GM18502 (cell line): ENCODE data around the gene CD69.
A peak's percentile ranks its signal among the peaks of the same experiment; 100 is the strongest.
"Not testable (repeated sequence)": the region's sequence is repeated elsewhere in the genome, so short reads cannot be mapped to it uniquely, and the experiment has no call there.

Experiments
- ATAC-seq: cut with Tn5 transposase; IDR thresholded peaks from one replicate; pipeline ENCODE4 v1.9.1; 2021; ENCODE audit warnings: mild to moderate bottlenecking; ENCODE audit not compliant: unreplicated experiment, poor library complexity

CD69 gene

DNA sequence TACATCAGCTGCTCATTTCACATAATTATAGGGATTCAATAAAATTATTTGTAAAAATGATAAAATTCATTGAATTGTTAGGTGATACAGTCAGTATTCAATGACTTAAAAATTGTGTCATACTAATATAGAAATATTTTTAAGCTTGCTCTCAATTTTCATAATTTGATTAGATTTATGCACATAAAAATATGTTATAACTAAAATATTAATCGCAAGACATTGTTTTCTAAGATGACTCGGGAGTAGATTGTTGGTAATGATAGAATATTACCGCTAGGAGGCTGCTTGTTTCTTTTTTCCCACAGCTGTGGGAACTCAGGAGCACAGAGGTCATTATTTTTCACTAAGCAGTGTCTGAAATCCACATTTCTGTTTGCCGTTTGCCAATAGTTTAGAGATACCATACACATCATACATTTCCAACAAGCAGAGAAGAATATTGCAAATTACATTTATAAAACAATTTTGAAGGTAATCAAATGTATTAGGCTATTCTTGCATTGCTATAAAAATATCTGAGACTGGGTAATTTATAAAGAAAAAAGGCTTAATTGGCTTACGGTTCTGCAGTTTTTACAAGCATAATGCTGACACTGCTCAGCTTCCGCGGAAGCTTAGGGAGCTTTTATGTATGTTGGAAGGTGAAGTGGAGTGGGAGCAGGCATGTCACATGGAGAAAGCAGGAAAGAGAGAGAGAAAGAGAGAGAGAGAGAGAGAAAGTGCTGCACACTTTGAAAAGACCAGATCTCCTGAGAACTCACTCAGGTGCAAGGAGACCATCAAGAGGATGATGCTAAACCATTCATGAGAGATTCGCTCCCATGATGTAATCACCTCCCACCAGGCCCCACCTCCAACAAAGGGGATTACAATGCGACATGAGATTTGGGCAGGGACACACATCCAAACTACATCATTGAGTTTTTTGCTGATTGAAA lies 9.2 kb downstream of the CD69 start:
- no peak for ATAC-seq

DNA sequence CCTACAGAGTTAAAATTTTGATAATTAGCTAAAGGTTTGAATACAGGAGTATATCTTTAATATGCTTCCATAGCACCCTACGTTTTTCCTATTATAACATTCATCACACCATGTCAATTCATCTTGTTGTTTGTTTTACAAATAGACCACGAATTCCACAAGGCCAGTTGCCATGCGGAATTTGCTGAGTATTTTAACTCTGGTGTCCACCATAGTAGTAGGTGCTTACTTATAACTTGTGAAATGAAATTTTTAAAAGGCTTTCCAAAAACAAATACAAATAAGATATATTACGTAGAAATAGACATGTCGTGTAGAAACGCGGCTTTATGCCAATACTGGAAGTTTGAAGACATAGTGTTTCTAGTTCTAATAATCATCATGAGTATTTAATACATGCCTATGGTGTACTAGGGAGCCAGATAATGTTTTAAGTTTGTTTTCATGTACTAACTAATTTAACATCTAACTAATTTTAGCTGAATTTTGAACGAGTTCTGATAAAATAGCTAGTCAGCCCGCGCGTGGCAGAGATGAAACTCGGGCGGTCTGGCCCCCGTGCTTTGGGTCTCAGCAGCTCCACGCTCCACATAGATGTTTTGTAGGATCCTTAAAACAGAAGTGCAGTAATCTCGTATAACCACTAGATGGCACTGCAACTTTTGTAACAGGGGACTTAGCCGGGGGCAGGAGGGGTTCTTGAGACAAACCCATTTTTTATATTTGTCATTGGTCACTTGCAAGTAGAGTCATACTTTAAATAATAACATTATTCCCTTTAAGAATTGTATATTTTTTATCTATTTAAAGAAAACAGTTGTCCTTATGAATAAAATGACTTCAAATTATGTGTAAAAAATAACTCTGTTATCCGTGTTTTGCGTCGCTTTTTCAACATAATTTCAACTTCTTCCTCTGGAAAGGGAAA lies 10.2 kb downstream of the CD69 start:
- no peak for ATAC-seq

DNA sequence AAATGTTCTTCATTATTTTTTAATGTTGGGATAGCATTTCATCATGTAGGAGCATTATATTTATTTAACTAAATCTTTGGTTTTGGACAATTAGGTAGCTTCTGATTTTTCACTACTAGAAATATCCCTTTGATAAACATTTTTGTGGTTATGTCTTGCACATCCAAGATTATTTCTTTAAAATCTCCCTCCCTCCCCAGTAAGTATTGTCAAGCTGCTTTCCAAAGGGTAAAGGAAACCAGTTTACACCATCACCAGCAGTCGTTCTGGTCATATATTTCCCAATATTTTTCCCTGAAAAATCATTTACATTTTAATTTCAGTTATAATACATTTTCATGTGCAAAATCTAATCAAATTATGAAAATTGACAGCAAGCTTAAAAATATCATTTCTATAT lies 11.1 kb downstream of the CD69 start:
- ATAC-seq = no peak

DNA sequence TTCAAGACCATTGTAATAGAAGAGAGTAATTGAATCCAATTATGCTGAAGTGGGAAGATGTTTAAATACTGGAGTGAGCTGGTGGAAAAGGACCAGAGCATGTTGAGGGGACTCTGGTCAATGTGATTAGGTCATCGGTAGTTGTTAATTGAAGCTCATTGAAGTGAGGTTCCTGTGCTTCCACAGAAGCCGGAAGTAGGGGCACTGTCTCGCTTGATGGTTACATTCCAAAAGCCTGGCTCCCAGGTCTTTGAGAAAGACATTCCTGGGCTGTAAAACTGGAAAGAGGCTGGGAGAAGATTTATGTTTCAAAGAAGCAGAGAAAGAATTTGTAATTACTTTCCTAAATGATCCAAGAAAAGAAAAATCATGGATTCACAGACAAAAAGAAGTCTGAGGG lies 15.5 kb downstream of the CD69 start:
- ATAC-seq = no peak

DNA sequence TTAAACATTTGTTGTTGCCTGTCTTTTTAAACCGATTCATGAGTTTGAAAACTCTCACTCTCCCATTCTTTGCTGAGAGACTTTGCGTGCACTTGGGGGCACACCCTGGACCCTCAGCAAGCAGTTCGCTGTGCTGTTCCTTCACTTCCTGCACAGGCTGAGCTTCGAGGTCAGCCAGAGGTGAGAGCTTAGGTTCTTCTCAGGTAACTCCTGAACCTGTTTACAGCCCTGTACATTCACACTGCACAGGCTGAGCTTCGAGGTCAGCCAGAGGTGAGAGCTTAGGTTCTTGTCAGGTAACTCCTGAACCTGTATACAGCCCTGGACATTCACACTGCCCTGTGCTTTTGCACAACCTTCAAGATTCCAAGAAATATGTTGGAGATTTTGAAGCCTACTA lies 18.0 kb downstream of the CD69 start:
- no peak for ATAC-seq

DNA sequence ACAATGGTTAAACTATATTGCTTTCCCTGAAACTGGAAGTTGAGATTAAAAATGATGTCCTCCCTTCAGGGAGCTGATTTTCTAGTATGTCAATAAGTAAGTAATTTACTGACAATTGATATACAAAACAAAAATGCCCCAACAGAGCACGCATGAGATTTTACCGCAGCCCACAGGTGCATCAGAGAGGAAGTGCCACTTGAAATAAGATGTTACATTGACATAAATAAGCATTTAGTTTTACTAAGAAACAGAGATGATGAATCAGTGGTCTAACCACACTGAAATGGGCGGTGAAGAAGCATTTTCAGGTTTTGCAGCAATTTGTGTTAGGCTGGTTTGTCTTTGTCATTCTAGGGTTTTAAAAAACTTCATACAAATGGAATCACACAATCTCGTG lies 19.0 kb downstream of the CD69 start:
- ATAC-seq = peak; percentile 77

DNA sequence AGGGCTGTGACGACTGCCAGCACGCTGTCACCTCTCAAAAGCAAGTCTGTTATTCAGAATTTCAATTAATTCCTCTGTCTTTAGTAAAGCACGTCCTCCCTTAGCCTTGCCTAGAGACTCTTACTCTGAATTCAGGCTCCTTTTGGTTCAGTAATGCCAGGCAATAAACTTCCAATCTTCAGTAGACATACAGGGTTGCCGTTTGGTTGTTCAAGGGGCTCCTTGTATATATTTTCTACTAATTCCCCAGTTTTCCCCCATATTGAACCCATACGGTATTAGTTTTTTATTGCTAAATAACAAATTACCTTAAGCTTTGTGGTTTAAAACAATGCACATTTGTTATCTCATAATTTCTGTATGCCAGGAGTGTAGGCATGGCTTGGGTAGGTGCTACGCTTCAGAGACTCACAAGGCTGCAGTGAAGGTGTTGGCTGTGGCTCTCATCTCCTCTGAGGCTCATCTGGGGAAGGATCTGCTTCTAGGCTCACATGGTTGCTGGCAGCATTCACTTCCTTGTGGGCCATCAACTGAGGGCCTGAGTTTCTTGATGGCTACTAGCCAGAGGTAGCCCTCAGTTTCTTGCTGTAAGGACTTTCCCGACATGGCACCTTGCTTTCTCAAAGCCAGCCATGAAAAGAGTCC lies 20.5 kb downstream of the CD69 start:
- no peak for ATAC-seq

DNA sequence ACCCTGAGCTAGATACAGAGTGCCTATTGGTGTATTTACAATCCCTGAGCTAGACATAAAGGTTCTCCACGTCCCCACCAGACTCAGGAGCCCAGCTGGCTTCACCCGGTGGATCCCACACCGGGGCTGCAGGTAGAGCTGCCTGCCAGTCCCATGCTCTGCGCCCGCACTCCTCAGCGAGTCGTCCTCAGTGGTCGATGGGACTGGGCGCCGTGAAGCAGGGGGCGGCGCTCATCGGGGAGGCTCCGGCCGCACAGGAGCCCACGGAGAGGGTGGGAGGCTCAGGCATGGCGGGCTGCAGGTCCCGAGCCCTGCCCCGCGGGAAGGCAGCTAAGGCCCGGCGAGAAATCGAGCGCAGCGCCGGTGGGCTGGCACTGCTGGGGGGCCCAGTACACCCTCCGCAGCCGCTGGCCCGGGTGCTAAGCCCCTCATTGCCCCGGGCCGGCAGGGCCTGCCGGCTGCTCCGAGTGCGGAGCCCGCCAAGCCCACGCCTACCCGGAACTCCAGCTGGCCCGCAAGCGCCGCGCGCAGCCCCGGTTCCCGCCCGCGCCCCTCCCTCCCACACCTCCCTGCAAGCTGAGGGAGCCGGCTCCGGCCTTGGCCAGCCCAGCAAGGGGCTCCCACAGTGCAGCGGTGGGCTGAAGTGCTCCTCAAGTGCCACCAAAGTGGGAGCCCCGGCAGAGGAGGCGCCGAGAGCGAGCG lies 21.1 kb downstream of the CD69 start:
- ATAC-seq = not testable (repeated sequence)

DNA sequence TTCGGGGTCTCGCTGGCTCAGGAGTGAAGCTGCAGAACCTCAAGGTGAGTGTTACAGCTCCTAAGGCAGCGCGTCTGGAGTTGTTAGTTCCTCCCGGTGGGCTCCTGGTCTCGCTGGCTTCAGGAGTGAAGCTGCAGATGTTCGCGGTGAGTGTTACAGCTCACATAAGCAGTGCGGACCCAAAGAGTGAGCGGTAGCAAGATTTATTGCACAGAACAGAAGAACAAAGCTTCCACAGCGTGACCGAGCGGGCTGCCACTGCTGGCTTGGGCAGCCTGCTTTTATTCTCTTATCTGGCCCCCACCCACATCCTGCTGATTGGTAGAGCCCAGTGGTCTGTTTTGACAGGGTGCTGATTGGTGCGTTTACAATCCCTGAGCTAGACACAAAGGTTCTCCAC lies 21.8 kb downstream of the CD69 start:
- not testable (repeated sequence) for ATAC-seq

DNA sequence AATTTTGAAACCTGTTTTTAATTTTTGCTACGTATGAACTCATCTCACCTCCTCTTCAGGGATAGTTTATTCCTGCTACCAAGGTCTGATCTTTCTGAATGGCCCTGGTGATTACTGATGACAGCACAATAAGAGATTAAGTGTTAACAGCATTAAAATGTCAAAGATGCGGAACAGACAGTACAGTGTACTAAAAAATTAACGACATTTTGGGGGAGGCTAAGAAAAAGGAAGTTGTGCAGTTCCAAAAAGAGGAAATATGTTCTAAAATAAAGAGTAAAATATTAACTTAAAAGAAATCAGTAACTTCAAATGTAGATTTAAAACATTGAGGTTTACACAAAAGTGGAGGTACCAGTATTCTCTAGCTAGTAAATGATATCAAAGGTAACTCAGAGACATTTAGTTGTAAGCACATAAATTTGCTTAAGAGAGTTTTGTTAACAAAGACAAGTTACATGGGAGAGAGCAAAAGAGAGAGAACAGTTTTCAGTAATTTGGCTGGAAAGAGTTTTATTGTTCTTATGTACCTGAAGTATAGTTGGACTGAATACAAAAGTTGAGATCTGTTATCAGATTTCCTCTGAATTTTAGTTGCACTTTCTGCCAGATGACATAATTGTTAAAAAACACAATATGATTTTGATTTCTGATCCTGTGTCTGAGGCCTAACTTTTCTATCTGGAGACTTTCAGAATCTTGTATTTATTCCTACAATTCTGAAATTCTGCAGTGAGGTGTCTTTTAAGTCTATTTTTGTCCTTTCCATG lies 23.6 kb downstream of the CD69 start:
- no peak for ATAC-seq

DNA sequence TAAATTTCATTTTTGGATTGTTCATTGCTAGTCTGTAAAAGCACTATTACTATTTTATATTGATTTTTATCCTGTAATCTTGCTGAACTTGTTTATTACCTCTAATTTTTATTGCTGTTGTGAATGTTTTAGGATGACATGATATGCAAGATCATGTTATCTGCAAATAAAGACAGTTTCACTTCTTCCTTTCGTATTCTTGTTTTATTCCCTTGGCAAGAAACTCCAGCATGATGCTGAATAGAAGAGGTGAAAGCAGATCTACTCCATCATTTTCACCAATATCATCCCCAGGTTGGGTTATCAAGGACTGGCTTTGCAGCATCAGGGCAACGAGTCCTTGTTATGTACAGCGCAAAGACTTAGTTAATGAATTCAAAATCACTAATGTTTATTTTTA lies 25.1 kb downstream of the CD69 start:
- no peak for ATAC-seq

DNA sequence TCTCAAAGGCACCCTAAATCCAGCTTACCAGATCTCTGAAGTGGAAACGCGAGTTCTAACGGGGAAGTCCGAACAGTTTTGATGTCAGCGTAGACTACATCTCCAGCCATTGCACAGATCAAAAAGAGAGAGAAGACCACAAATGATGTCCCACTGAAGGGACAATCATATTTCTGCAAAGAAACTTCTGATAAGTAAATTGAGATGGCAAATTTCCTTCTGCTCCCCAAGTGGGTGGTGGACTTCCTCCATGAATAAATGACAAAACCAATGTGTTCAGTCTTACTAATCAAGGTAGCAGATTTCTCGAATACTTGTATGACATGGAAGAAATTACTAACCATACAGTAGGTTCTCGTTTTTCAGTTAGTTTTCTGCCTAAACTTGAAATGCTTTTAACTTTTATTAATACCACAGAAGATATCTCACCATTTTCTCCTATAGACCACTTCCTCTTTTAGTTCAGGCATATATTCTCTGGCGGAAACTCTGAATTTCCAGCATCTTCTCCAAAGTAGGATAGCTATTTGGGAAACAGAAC lies 27.7 kb downstream of the CD69 start, which contains the start of gene CLECL1:
Gene CLECL1, minus strand, starts transcription at position 177 of the 541 bp plus-strand sequence.
- peak; percentile 53 for ATAC-seq

DNA sequence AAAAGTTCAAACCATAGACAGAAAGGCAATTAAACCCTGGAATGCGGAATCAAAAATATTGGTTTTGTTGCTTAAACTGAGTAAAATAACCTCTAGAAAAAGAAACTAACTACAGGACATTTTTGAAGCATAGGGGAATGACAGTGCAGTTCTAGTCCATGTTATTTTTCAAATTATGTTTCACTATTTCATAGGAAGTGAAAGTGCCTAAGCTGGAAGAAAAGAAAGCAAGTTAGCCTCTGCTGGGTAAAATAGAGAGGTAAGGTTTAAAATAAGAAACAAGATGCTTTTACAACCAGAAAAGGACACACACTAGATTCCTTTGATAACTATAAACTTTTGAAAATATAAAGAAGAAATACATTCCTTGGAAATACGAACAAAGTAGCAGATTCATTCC lies 28.9 kb downstream of the CD69 start:
- ATAC-seq = peak; percentile 54

DNA sequence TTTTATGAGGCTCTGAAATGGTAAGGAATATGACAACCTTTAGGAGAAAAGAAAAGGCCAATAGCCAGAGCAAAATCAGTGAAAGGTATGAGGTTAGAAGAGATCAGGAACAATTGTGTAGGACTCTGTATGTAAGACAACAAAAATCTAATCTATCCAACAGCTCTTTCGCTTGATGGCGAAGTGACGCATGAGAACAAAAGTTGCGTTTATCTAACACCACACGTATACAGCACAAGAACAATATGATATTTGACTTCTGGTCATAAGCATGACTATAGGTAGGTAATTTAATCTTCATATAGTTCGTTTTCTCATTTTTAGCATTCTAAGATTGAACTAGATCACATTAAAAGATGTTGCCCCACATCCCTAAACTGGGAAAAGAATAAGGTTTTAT lies 29.3 kb downstream of the CD69 start:
- no peak for ATAC-seq

DNA sequence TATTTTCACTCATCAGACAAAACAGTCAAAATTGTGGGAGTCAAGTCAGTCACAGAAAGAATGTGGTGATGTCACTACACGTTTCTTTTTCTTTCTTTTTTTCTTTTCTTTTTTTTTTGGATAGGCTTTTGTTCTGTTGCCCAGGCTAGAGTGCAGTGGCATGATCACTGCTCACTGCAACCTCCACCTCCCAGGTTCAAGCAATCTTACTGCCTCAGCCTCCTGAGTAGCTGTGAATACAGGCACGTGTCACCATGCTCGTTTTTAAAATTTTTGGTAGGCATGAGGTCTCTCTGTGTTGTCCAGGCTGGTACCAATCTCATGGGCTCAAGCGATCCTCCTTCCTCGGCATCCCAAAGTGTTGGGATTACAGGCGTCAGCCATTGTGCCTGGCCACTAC lies 30.1 kb downstream of the CD69 start:
- ATAC-seq = no peak

DNA sequence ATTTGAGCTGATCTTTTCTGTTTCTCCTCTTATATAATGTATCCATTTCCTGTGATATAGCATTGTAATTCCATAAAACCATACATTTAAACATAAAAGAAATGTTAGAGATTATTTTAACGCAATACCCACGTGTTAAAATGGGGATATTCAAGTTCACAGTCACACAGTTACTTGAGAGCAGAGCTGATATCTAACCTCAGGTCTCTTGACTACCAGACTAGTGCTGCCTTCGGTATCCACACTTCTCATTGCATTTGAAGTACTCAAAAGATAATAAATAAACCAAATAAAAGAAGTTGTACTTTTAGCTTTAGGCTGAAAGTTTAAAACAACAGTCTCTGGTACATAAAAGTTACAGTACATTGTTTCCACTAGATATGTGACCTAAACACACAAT lies 30.7 kb downstream of the CD69 start:
- peak; percentile 39 for ATAC-seq

DNA sequence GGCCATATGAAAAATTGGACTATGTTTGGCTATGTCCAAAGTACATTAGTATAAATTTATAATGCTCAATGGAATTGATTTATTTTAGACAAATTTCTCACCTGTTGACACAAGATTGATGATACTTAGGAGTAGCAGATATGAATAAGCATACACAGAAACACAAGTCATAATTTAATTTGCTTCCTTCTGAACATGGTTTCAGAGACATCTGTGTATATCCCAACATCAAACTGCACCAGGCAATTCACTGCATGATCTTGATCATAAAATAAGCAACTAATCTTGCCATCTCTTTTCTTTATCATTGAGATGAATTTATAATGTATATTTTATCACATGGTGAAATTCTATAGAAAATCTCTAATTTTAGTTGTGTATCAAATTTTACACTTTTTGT lies 31.6 kb downstream of the CD69 start:
- ATAC-seq = no peak

DNA sequence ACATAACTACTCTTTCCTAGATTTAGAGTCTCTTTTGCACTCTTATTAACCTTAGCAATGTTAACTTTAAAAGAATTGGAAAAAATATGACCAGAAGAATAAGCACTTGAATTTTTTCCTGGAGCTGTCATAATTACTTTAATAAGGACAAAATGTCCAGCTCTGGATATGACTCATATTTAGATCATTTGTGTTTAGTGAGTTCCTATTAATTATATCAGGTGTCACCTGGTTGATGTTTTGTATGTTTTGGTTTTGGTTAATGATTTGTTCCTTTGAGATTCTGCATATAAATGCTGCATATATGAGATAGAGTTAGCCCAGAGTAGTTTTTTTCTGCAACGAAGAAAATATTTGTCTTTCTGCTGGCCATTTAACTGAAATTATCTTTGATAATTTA lies 32.9 kb downstream of the CD69 start:
- ATAC-seq = no peak
